ENCODE results near the gene ANKRD49. TPM values are rescaled to one million over a fixed set of nuclear protein-coding genes. Genes with fewer than 3 reads are reported as not detected.
"Not testable (repeated sequence)": the region's sequence is repeated elsewhere in the genome, so short reads cannot be mapped to it uniquely, and the experiment has no call there.

ANKRD49 gene
- total RNA-seq, 1 donor from 2014 or later: 10.1 TPM

- DNase-seq (ENCODE audit: low read depth in 2 of 2): not testable (repeated sequence)
Observed at GRCh38 chr11:94506513-94506912, 12.7 kb downstream of the ANKRD49 start.

- no peak for DNase-seq (ENCODE audit: low read depth in 2 of 2)
Observed at GRCh38 chr11:94507485-94507884, 13.7 kb downstream of the ANKRD49 start.

- peak; percentile 33 to 38 for DNase-seq (ENCODE audit: low read depth in 2 of 2)
Observed at GRCh38 chr11:94511932-94512781, 18.4 kb downstream of the ANKRD49 start, which contains the start of gene C11orf97. Gene C11orf97 (plus strand): TSS chr11:94512461. CDS start chr11:94512529, 68 bp downstream.

GRCh38 chr11:94513091-94513490 lies 19.3 kb downstream of the ANKRD49 start:
- DNase-seq (ENCODE audit: low read depth in 2 of 2): peak in 1 of 2 donors; percentile 28

GRCh38 chr11:94515398-94515797 lies 21.6 kb downstream of the ANKRD49 start:
- no peak for DNase-seq (ENCODE audit: low read depth in 2 of 2)

GRCh38 chr11:94516725-94517124 lies 22.9 kb downstream of the ANKRD49 start:
- no peak for DNase-seq (ENCODE audit: low read depth in 2 of 2)

GRCh38 chr11:94518300-94518699 lies 24.5 kb downstream of the ANKRD49 start:
- DNase-seq (ENCODE audit: low read depth in 2 of 2): no peak

- peak; percentile 39 to 48 for DNase-seq (ENCODE audit: low read depth in 2 of 2)
Observed at GRCh38 chr11:94519478-94520084, 25.8 kb downstream of the ANKRD49 start.

- DNase-seq (ENCODE audit: low read depth in 2 of 2): peak; percentile 7 to 30
Observed at GRCh38 chr11:94521684-94522083, 27.9 kb downstream of the ANKRD49 start.

- DNase-seq (ENCODE audit: low read depth in 2 of 2): no peak
Observed at GRCh38 chr11:94524341-94524740, 30.6 kb downstream of the ANKRD49 start.

- DNase-seq (ENCODE audit: low read depth in 2 of 2): peak in 1 of 2 donors; percentile 74
Observed at GRCh38 chr11:94525546-94526324, 32.0 kb downstream of the ANKRD49 start.

- DNase-seq (ENCODE audit: low read depth in 2 of 2): no peak
Observed at GRCh38 chr11:94526645-94527438, 33.1 kb downstream of the ANKRD49 start.

GRCh38 chr11:94528551-94528950 lies 34.8 kb downstream of the ANKRD49 start:
- no peak for DNase-seq (ENCODE audit: low read depth in 2 of 2)

- DNase-seq (ENCODE audit: low read depth in 2 of 2): no peak
Observed at GRCh38 chr11:94532211-94532610, 38.4 kb downstream of the ANKRD49 start.

- no peak for DNase-seq (ENCODE audit: low read depth in 2 of 2)
Observed at GRCh38 chr11:94533206-94533605, 39.4 kb downstream of the ANKRD49 start.

- DNase-seq (ENCODE audit: low read depth in 2 of 2): no peak
Observed at GRCh38 chr11:94533696-94534630, 40.2 kb downstream of the ANKRD49 start.

GRCh38 chr11:94536386-94536785 lies 42.6 kb downstream of the ANKRD49 start:
- no peak for DNase-seq (ENCODE audit: low read depth in 2 of 2)

- no peak for DNase-seq (ENCODE audit: low read depth in 2 of 2)
Observed at GRCh38 chr11:94537031-94537600, 43.3 kb downstream of the ANKRD49 start.

GRCh38 chr11:94539420-94539819 lies 45.6 kb downstream of the ANKRD49 start:
- no peak for DNase-seq (ENCODE audit: low read depth in 2 of 2)
